GM12872 (cell line): Measurements from ENCODE around the gene KCND3.
A peak's percentile ranks its signal among the peaks of the same experiment; 100 is the strongest.

Experiments
- CTCF ChIP-seq: IDR thresholded peaks from 3 replicates; pipeline ENCODE4 v1.5.1; 2011; ENCODE audit warnings: low read depth, mild to moderate bottlenecking, low read length, moderate library complexity; ENCODE audit not compliant: insufficient read depth

The KCND3 gene

DNA sequence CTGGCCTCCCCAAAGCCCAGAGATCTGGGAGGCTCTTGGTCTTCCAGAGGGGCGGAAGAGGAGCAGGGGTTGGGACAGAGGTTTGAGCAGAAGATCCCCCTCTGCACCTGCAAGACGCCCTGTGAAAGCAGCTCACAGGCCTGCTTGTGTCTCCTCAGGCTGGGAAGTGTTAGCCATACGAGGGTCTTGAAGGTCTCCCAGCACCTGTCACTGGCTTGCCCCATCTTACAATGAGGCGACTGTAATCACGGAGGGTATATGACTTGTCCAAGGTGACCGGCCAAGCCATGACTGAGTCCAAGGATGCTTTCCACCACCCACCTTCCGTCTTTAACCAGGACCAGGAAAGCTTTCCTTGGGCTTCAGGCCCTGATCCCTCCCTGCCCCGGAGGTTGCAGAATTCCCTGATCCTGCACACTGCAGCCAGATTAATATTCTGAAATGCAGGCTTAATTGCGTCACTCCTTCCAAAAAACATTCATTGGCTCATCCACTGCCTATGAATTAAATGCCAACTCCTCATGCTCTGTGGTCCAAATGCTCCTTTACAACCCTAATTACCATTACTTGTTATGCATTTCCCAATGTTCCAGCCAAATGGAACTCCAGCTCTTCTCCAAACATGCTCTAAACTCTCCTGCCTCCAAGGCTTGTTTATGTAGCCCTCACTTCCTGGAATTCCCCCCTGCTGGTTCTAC lies 169.8 kb downstream of the KCND3 start:
- no peak for TF ChIP-seq CTCF

GRCh38 chr1:111818546-111818945 lies 170.9 kb downstream of the KCND3 start:
- no peak for TF ChIP-seq CTCF

- TF ChIP-seq CTCF, result no peak
Measured at GRCh38 chr1:111818081-111818480, 171.4 kb downstream of the KCND3 start.

- no peak for TF ChIP-seq CTCF
Measured at GRCh38 chr1:111814642-111815041, 174.8 kb downstream of the KCND3 start.

DNA sequence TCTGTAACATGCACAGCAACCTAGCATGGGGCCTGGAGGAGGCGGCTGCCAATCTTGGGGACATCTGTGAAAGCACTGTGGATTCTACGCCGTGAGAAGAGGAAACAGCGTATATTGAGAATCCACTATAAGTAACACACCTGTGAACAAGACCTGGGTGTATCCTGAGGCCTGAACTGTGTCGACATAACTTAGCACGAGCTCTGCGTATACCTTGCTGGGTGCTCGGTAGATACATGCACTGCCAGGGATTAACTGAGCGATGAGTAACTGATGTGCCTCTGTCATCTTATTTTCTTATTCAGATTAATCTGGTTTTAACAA lies 175.2 kb downstream of the KCND3 start:
- TF ChIP-seq CTCF, result no peak

GRCh38 chr1:111813440-111814304 lies 175.8 kb downstream of the KCND3 start:
- TF ChIP-seq CTCF, result peak; percentile 32; the same call in 1 of the 3 replicates

- no peak for TF ChIP-seq CTCF
Measured at GRCh38 chr1:111812306-111812705, 177.2 kb downstream of the KCND3 start.
